Measurements from ENCODE around the gene MYLIP.

GRCh38 chr6:16196984-16197546 lies 68.2 kb downstream of the MYLIP start:
- TF ChIP-seq EZH2 (IDR thresholded peaks at IDR 0.05; ENCODE audit: borderline replicate concordance, low read length) (no peak), CTCF (conservative IDR thresholded peaks at IDR 0.05 in 1 of 2, IDR thresholded peaks at IDR 0.05 in 1 of 2; ENCODE audit: extremely low read depth in 1 of 2, insufficient read depth in 1 of 2, low read depth in 1 of 2, low read length in 2 of 2) (no peak)
